Liver (tissue), 9 donors: ENCODE data around the gene CAVIN2. TPM values are rescaled to one million over a fixed set of nuclear protein-coding genes. Genes with fewer than 3 reads are reported as not detected.

Experiments
- DNase-seq: peaks from one replicate; pipeline ENCODE4 v3.0.0-alpha.2; 2017; ENCODE audit warnings: low spot score
- H3K27ac ChIP-seq, 2 donors: one replicate each; pipeline ENCODE4 v1.7.0; 2013; ENCODE audit warnings: inconsistent platforms in 2 of 2, low read length in 2 of 2, control low read depth in 1 of 2, low read depth in 1 of 2, mild to moderate bottlenecking in 1 of 2
- H3K27me3 ChIP-seq, 4 donors: one replicate each; pipeline versions ENCODE4 v1.6.1 to v1.7.0; 2013; ENCODE audit warnings: low read length in 3 of 4, inconsistent platforms in 1 of 4, mild to moderate bottlenecking in 1 of 4, moderate library complexity in 1 of 4; ENCODE audit not compliant: control insufficient read depth in 4 of 4, insufficient read depth in 4 of 4
- H3K36me3 ChIP-seq, 4 donors: one replicate each; pipeline versions ENCODE4 v1.6.1 to v1.7.0; 2013; ENCODE audit warnings: low read length in 3 of 4, mild to moderate bottlenecking in 3 of 4, low read depth in 1 of 4, moderate library complexity in 1 of 4; ENCODE audit not compliant: control insufficient read depth in 4 of 4, insufficient read depth in 3 of 4
- H3K4me1 ChIP-seq, 4 donors: one replicate each; pipeline versions ENCODE4 v1.6.1 to v1.7.0; 2013; ENCODE audit warnings: low read length in 3 of 4, mild to moderate bottlenecking in 3 of 4, moderate library complexity in 1 of 4; ENCODE audit not compliant: control insufficient read depth in 4 of 4, insufficient read depth in 4 of 4
- H3K4me3 ChIP-seq, 3 donors: one replicate each; pipeline versions ENCODE4 v1.6.1 to v1.7.0; 2013; ENCODE audit warnings: low read length in 3 of 3, control low read depth in 1 of 3, low read depth in 1 of 3, mild to moderate bottlenecking in 1 of 3
- H3K9ac ChIP-seq, 2 donors: one replicate each; pipeline ENCODE4 v1.7.0; 2013; ENCODE audit warnings: low read length in 2 of 2, mild to moderate bottlenecking in 2 of 2, moderate library complexity in 2 of 2, control low read depth in 1 of 2, low read depth in 1 of 2
- H3K9me3 ChIP-seq, 4 donors: one replicate each; pipeline versions ENCODE4 v1.6.1 to v1.7.0; 2013; ENCODE audit warnings: low read length in 3 of 4; ENCODE audit not compliant: control insufficient read depth in 4 of 4
- ATF3 ChIP-seq: IDR thresholded peaks from 2 replicates; pipeline ENCODE4 v1.6.1; 2016; ENCODE audit warnings: antibody characterized with exemption
- CTCF ChIP-seq: fragments of 150-350 bp; IDR thresholded peaks from 2 replicates; pipeline ENCODE4 v1.5.1; 2017; ENCODE audit warnings: improper control_type of control experiment, low read depth, low read length; ENCODE audit not compliant: missing input control
- EGR1 ChIP-seq, 2 donors: IDR thresholded peaks; 2 replicates each; pipeline ENCODE4 v1.6.1; 2016 to 2018; ENCODE audit warnings: antibody characterized with exemption in 2 of 2, low read depth in 2 of 2
- FOXA1 ChIP-seq: IDR thresholded peaks from 2 replicates; pipeline ENCODE4 v1.6.1; 2016; ENCODE audit warnings: antibody characterized with exemption
- FOXA2 ChIP-seq: IDR thresholded peaks from 2 replicates; pipeline ENCODE4 v1.6.1; 2016; ENCODE audit warnings: antibody characterized with exemption
- GABPA ChIP-seq, 2 donors: IDR thresholded peaks in 1 of 2; conservative IDR thresholded peaks in 1 of 2; 2 replicates each; pipeline ENCODE4 v1.6.1; 2016; ENCODE audit warnings: antibody characterized with exemption in 2 of 2, mild to moderate bottlenecking in 1 of 2, moderate library complexity in 1 of 2
- HNF4A ChIP-seq, 2 donors: conservative IDR thresholded peaks; 2 replicates each; pipeline ENCODE4 v1.6.1; 2016; ENCODE audit warnings: antibody characterized with exemption in 2 of 2, mild to moderate bottlenecking in 2 of 2
- HNF4G ChIP-seq: IDR thresholded peaks from 2 replicates; pipeline ENCODE4 v1.6.1; 2016; ENCODE audit warnings: antibody characterized with exemption
- JUND ChIP-seq, 2 donors: IDR thresholded peaks; 2 replicates each; pipeline ENCODE4 v1.6.1; 2016; ENCODE audit warnings: antibody characterized with exemption in 2 of 2
- MAX ChIP-seq: IDR thresholded peaks from 2 replicates; pipeline ENCODE4 v1.6.1; 2016; ENCODE audit warnings: antibody characterized with exemption
- NR2F2 ChIP-seq: IDR thresholded peaks from 2 replicates; pipeline ENCODE4 v1.6.1; 2016; ENCODE audit warnings: antibody characterized with exemption
- RAD21 ChIP-seq, 2 donors: IDR thresholded peaks; 2 replicates each; pipeline ENCODE4 v1.6.1; 2016; ENCODE audit warnings: antibody characterized with exemption in 2 of 2, mild to moderate bottlenecking in 2 of 2
- REST ChIP-seq: IDR thresholded peaks from 2 replicates; pipeline ENCODE4 v1.6.1; 2016; ENCODE audit warnings: antibody characterized with exemption, mild to moderate bottlenecking
- RXRA ChIP-seq, 2 donors: IDR thresholded peaks; 2 replicates each; pipeline ENCODE4 v1.6.1; 2017 to 2018; ENCODE audit warnings: antibody characterized with exemption in 2 of 2, mild to moderate bottlenecking in 1 of 2
- SP1 ChIP-seq: IDR thresholded peaks from 2 replicates; pipeline ENCODE4 v1.6.1; 2018; ENCODE audit warnings: antibody characterized with exemption, mild to moderate bottlenecking
- TAF1 ChIP-seq: conservative IDR thresholded peaks from 2 replicates; pipeline ENCODE4 v1.6.1; 2016; ENCODE audit warnings: antibody characterized with exemption, mild to moderate bottlenecking
- YY1 ChIP-seq: IDR thresholded peaks from 2 replicates; pipeline ENCODE4 v1.6.1; 2016; ENCODE audit warnings: antibody characterized with exemption, mild to moderate bottlenecking
- ZBTB33 ChIP-seq: IDR thresholded peaks from 2 replicates; pipeline ENCODE4 v1.6.1; 2016; ENCODE audit warnings: antibody characterized with exemption
- WGBS: extraction: QIAGEN DNeasy Blood & Tissue Kit; methylation state at CpG from one replicate; pipeline ENCODE4 v1.1.7; 2013; 5-methylcytosine and 5-hydroxymethylcytosine counted together
- polyA plus RNA-seq, 2 donors: library from polyadenylated mRNA; stranded (reverse) in 1 of 2; unstranded in 1 of 2; fragments of 200-250 nt in 1 of 2; fragments of >200 nt in 1 of 2; fragmentation: Nextera tagmentation in 1 of 2; extraction: Ambion mirVana in 1 of 2; gene quantifications; one replicate each; pipeline versions ENCODE4 v1.2.1 to v1.2.3, GENCODE V29; 2013 to 2015
- total RNA-seq, 2 donors: library from RNA; depleted of rRNA; stranded (reverse); fragments of >200 nt; gene quantifications; one replicate each; pipeline ENCODE4 v1.2.3, GENCODE V29; 2014
- donor health status: healthy.
- donor health status: healthy.
- donor health status: healthy.
- donor health status: healthy.
- donor health status: healthy.

The CAVIN2 gene
- total and polyA plus RNA-seq, 4 donors = 13.3 to 20.7 (median 14.0) TPM

- TF ChIP-seq SP1 (no peak), ZBTB33 (no peak), RXRA (IDR thresholded peaks at IDR 0.05) (no peak), REST (no peak), JUND (IDR thresholded peaks at IDR 0.05) (no peak), GABPA (IDR thresholded peaks at IDR 0.05 in 1 of 2, conservative IDR thresholded peaks at IDR 0.05 in 1 of 2) (no peak), RAD21 (IDR thresholded peaks at IDR 0.05) (no peak), YY1 (no peak), MAX (no peak), HNF4A (conservative IDR thresholded peaks at IDR 0.05) (no peak), TAF1 (no peak), HNF4G (no peak), ATF3 (no peak), FOXA2 (no peak), NR2F2 (no peak), CTCF (no peak), FOXA1 (no peak), EGR1 (IDR thresholded peaks at IDR 0.05; ENCODE audit: low read depth in 2 of 2) (no peak)
- H3K4me1 ChIP-seq = peaks cover 0 to 1% (median 0%) of the 10 kb centered on the region in 4 donors
- WGBS = 100% methylated on average over 1 of the region's 1 CpG
- H3K27me3 ChIP-seq = no peaks in the 10 kb centered on the region
- no peaks in the 10 kb centered on the region for H3K9me3 ChIP-seq
- H3K9ac ChIP-seq = no peak overlapping the region
- no peak overlapping the region for H3K4me3 ChIP-seq
- no peaks in the 10 kb centered on the region for H3K36me3 ChIP-seq
- H3K27ac ChIP-seq = no peak overlapping the region
- DNase-seq = no peak
Observed at GRCh38 chr2:191800874-191801273, 46.0 kb downstream of the CAVIN2 start.
